ENCODE results near the gene MYOM1.

Gene MYOM1

GRCh38 chr18:3150274-3150673 is 69.5 kb downstream of the MYOM1 start:
- DNase-seq (ENCODE audit: low read depth): no peak

- no peak for DNase-seq (ENCODE audit: low read depth)
Measured at GRCh38 chr18:3148930-3149535, 70.7 kb downstream of the MYOM1 start.

- DNase-seq (ENCODE audit: low read depth): no peak
Measured at GRCh38 chr18:3147935-3148554, 71.7 kb downstream of the MYOM1 start.

- DNase-seq (ENCODE audit: low read depth): no peak
Measured at GRCh38 chr18:3140986-3141639, 78.7 kb downstream of the MYOM1 start.

- DNase-seq (ENCODE audit: low read depth): no peak
Measured at GRCh38 chr18:3140342-3140741, 79.4 kb downstream of the MYOM1 start.

- DNase-seq (ENCODE audit: low read depth): no peak
Measured at GRCh38 chr18:3139406-3139805, 80.4 kb downstream of the MYOM1 start.

- DNase-seq (ENCODE audit: low read depth): no peak
Measured at GRCh38 chr18:3138274-3138975, 81.3 kb downstream of the MYOM1 start.

- DNase-seq (ENCODE audit: low read depth): no peak
Measured at GRCh38 chr18:3135536-3135935, 84.2 kb downstream of the MYOM1 start.

GRCh38 chr18:3132700-3133099 is 87.1 kb downstream of the MYOM1 start:
- no peak for DNase-seq (ENCODE audit: low read depth)

GRCh38 chr18:3130344-3130743 is 89.4 kb downstream of the MYOM1 start:
- no peak for DNase-seq (ENCODE audit: low read depth)

GRCh38 chr18:3129053-3129864 is 90.5 kb downstream of the MYOM1 start:
- DNase-seq (ENCODE audit: low read depth): peak; percentile 74

GRCh38 chr18:3126457-3127097 is 93.2 kb downstream of the MYOM1 start:
- no peak for DNase-seq (ENCODE audit: low read depth)

- no peak for DNase-seq (ENCODE audit: low read depth)
Measured at GRCh38 chr18:3124822-3125221, 94.9 kb downstream of the MYOM1 start.

GRCh38 chr18:3122851-3123250 is 96.9 kb downstream of the MYOM1 start:
- DNase-seq (ENCODE audit: low read depth): no peak

GRCh38 chr18:3121259-3121658 is 98.5 kb downstream of the MYOM1 start:
- no peak for DNase-seq (ENCODE audit: low read depth)

GRCh38 chr18:3120356-3120755 is 99.4 kb downstream of the MYOM1 start:
- no peak for DNase-seq (ENCODE audit: low read depth)

GRCh38 chr18:3119401-3120341 is 100.1 kb downstream of the MYOM1 start:
- no peak for DNase-seq (ENCODE audit: low read depth)

GRCh38 chr18:3118195-3119010 is 101.4 kb downstream of the MYOM1 start:
- no peak for DNase-seq (ENCODE audit: low read depth)

- DNase-seq (ENCODE audit: low read depth): no peak
Measured at GRCh38 chr18:3117493-3118192, 102.1 kb downstream of the MYOM1 start.
